HL-60 (cell line): Measurements from ENCODE around the gene POLR2I.

Experiments
- GABPA ChIP-seq: IDR thresholded peaks from 2 replicates; pipeline ENCODE4 v1.6.1; 2012; ENCODE audit warnings: low read depth
- POLR2AphosphoS5 ChIP-seq: IDR thresholded peaks from 2 replicates; pipeline ENCODE4 v1.6.1; 2012; ENCODE audit warnings: low read depth
- SPI1 ChIP-seq: IDR thresholded peaks from 2 replicates; pipeline ENCODE4 v1.6.1; 2012; ENCODE audit warnings: low read depth, mild to moderate bottlenecking, borderline replicate concordance
- TF ChIP-seq, protein P1 (sequence below): IDR thresholded peaks from one replicate; pipeline ENCODE4 v1.5.1; 2011; ENCODE audit warnings: low read length, control low read depth, inconsistent platforms; ENCODE audit not compliant: insufficient read depth
- TF ChIP-seq, protein P2 (sequence below): IDR thresholded peaks from 2 replicates; pipeline ENCODE4 v1.6.1; 2012; ENCODE audit warnings: low read depth; ENCODE audit not compliant: insufficient replicate concordance

DNA sequence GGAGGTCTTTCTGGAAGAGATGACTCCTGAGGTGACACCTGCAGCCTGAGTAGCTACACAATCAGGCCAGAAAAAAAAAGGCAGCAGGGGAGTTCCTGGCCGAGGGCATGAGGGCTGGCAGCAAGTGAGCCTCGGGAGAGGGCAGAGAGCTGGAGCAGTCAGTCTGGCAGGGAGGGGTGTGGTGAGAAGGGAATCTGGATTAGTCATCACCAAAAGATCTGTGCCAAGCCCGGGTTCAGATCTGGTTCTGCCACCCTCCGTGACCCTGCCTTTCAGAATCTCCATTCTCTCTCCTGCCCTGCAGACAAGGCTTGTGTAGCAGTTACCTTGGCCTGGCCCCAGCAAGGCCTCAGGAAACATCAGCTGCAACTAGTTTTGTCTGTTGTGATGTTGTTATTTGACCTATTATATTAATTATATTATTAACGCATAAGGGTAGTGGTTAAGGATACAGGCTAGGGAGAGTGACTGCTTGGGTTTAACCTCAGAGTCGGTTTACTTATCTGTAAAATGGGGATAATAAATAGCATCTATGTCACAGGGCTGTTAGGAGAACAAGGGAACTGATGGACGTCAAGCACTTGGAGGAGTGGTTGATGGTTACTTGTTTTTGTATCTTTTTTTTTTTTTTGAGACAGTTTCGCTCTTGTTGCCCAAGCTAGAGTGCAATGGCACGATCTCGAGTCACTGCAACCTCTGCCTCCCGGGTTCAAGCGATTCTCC is 22.4 kb upstream of the POLR2I start:
- TF ChIP-seq POLR2AphosphoS5 (no peak), SPI1 (no peak), GABPA (no peak)
- TF ChIP-seq, protein P1, sequence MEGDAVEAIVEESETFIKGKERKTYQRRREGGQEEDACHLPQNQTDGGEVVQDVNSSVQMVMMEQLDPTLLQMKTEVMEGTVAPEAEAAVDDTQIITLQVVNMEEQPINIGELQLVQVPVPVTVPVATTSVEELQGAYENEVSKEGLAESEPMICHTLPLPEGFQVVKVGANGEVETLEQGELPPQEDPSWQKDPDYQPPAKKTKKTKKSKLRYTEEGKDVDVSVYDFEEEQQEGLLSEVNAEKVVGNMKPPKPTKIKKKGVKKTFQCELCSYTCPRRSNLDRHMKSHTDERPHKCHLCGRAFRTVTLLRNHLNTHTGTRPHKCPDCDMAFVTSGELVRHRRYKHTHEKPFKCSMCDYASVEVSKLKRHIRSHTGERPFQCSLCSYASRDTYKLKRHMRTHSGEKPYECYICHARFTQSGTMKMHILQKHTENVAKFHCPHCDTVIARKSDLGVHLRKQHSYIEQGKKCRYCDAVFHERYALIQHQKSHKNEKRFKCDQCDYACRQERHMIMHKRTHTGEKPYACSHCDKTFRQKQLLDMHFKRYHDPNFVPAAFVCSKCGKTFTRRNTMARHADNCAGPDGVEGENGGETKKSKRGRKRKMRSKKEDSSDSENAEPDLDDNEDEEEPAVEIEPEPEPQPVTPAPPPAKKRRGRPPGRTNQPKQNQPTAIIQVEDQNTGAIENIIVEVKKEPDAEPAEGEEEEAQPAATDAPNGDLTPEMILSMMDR: no peak
- TF ChIP-seq, protein P2, sequence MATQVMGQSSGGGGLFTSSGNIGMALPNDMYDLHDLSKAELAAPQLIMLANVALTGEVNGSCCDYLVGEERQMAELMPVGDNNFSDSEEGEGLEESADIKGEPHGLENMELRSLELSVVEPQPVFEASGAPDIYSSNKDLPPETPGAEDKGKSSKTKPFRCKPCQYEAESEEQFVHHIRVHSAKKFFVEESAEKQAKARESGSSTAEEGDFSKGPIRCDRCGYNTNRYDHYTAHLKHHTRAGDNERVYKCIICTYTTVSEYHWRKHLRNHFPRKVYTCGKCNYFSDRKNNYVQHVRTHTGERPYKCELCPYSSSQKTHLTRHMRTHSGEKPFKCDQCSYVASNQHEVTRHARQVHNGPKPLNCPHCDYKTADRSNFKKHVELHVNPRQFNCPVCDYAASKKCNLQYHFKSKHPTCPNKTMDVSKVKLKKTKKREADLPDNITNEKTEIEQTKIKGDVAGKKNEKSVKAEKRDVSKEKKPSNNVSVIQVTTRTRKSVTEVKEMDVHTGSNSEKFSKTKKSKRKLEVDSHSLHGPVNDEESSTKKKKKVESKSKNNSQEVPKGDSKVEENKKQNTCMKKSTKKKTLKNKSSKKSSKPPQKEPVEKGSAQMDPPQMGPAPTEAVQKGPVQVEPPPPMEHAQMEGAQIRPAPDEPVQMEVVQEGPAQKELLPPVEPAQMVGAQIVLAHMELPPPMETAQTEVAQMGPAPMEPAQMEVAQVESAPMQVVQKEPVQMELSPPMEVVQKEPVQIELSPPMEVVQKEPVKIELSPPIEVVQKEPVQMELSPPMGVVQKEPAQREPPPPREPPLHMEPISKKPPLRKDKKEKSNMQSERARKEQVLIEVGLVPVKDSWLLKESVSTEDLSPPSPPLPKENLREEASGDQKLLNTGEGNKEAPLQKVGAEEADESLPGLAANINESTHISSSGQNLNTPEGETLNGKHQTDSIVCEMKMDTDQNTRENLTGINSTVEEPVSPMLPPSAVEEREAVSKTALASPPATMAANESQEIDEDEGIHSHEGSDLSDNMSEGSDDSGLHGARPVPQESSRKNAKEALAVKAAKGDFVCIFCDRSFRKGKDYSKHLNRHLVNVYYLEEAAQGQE: no peak
